MCF 10A (cell line): Measurements from ENCODE around the gene WBP1L. TPM values are rescaled to one million over a fixed set of nuclear protein-coding genes. Genes with fewer than 3 reads are reported as not detected.
"Not testable (repeated sequence)": the region's sequence is repeated elsewhere in the genome, so short reads cannot be mapped to it uniquely, and the experiment has no call there.

ENCODE experiments used
- Bru-seq: library from RNA; stranded (reverse); fragments of 400-500 nt; gene quantifications from one replicate; lab custom pipeline; 2021; lab: Mats Ljungman, UMichigan
- BruChase-seq, 2 experiments: library from RNA; stranded (reverse); fragments of 400-500 nt; gene quantifications; one replicate each; lab custom pipeline; 2021; lab: Mats Ljungman, UMichigan
- BruUV-seq: library from RNA; stranded (reverse); fragments of 400-500 nt; replicated peaks from 2 replicates; lab custom pipeline; 2021; lab: Mats Ljungman, UMichigan
- CTCF ChIA-PET: fragments of 300-600 bp; sonication (Branson Sonifier 250); formaldehyde crosslinking; extraction: SDS; loops from one replicate; lab custom pipeline; 2021; ENCODE audit warnings: antibody characterized with exemption, inconsistent platforms; lab: Yijun Ruan, JAX
- POLR2A ChIA-PET: fragments of 300-600, 350-650 bp; sonication (Branson Sonifier 250); formaldehyde crosslinking; extraction: SDS; loops from one replicate; lab custom pipeline; 2020; ENCODE audit warnings: antibody characterized with exemption, inconsistent platforms; lab: Yijun Ruan, JAX
- DNase-seq: peaks from one replicate; pipeline ENCODE4 v3.0.0-alpha.2; 2018; ENCODE audit not compliant: unreplicated experiment
- H3K27ac Mint-ChIP-seq: one replicate; pipeline ENCODE4 v1.8.0; 2022; ENCODE audit warnings: mild to moderate bottlenecking, low read depth, mixed read lengths; ENCODE audit not compliant: unreplicated experiment
- H3K27me3 Mint-ChIP-seq: one replicate; pipeline ENCODE4 v1.8.0; 2022; ENCODE audit warnings: mixed read lengths; ENCODE audit not compliant: insufficient read depth, unreplicated experiment
- H3K36me3 Mint-ChIP-seq: one replicate; pipeline ENCODE4 v1.8.0; 2022; ENCODE audit warnings: mild to moderate bottlenecking, moderate library complexity, mixed read lengths; ENCODE audit not compliant: insufficient read depth, unreplicated experiment
- H3K4me1 Mint-ChIP-seq: one replicate; pipeline ENCODE4 v1.8.0; 2022; ENCODE audit warnings: mixed read lengths; ENCODE audit not compliant: insufficient read depth, unreplicated experiment
- H3K4me3 Mint-ChIP-seq: one replicate; pipeline ENCODE4 v1.8.0; 2022; ENCODE audit warnings: mild to moderate bottlenecking, moderate library complexity, mixed read lengths; ENCODE audit not compliant: unreplicated experiment
- H3K9me3 Mint-ChIP-seq: one replicate; pipeline ENCODE4 v1.8.0; 2022; ENCODE audit warnings: mixed read lengths; ENCODE audit not compliant: unreplicated experiment
- intact Hi-C: fragments of 100-400 bp; cut with micrococcal nuclease; formaldehyde crosslinking; loops from 2 replicates; pipeline ENCODE4 v1.14.1; 2022
- long read RNA-seq: library from polyadenylated mRNA; stranded (forward); transcript quantifications from one replicate; pipeline ENCODE4 v2.0.0, GENCODE V29; 2022
- total RNA-seq: library from RNA; stranded (reverse); gene quantifications from 2 replicates; pipeline ENCODE4 v1.2.3, GENCODE V29; 2022
- TF ChIP-seq, protein P1 (sequence below): fragments of 200-600 bp; IDR thresholded peaks from one replicate; pipeline ENCODE4 v1.8.0; 2022; ENCODE audit warnings: antibody characterized with exemption, mild to moderate bottlenecking; ENCODE audit not compliant: unreplicated experiment

Gene WBP1L
- 19.8 and 24.8 TPM in 2 replicates for total RNA-seq
- percentile 65 among the genes with signal in this experiment for Bru-seq, nascent RNA
- BruChase-seq, experiment 1, labeled RNA remaining after a 6-hour chase = percentile 75 among the genes with signal in this experiment
- BruChase-seq, experiment 2, labeled RNA remaining after a 2-hour chase = percentile 73 among the genes with signal in this experiment
- long read RNA-seq, transcript WBP1L-203 (4 exons, 1,428 nt) = major isoform, 25 of 37 reads
- long read RNA-seq, partial matches to known transcripts = 10 of 37 reads
- long read RNA-seq, other reads (novel, unspliced or antisense) = 2 of 37 reads

DNA sequence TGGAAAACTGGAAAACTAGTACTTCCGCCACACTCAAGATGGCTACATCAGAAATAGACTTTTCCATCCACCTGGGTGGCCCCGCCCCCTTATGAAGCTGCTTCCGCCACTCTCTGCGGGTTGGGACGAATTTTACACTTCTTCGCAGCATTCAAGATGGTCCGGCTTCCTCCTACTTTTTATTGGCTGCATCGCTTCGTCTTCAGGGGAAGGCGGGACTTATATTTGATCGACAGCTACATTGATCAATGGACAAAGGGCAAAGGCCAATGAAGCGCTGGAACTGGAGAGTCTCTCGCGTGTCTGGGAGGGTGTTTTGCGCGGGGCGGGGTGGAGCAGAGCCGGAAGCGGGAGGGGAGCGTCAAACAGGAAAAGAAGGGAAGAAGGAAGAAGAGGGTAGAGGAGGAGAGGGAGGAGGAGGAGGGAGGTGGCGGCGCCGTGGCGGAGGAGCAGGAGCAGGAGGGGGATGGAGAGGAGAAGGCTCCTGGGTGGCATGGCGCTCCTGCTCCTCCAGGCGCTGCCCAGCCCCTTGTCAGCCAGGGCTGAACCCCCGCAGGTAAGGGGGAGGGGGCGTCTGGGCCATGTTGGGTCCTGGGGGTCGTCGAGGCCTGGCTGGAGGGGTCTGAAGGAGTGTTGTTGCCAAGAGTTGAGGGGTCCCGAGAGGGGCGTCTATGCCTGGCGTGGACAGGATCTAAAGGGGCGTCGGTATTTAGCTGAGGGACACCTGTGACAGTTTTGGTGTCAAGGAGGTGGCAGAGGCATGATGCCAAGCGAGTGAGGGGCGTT lies at the start of gene WBP1L:
WBP1L (plus strand) TSS at position 361 of the 786 bp plus-strand sequence; CDS start at position 467, 106 bp downstream.
- intact Hi-C loops = loop anchor here (1.0 to 5.0 kb wide), 2 partner anchors 29 to 39 kb away; partner anchors contain the start of genes ARL3 and SFXN2
- H3K27me3 Mint-ChIP-seq = no peaks in the 10 kb centered on the region
- H3K27ac Mint-ChIP-seq = peak within 1 kb of the TSS; percentile 97
- peaks cover 24% of the 10 kb centered on the region for H3K4me1 Mint-ChIP-seq
- no TSS peak for BruUV-seq
- peaks cover 28% of the 10 kb centered on the region for H3K36me3 Mint-ChIP-seq
- DNase-seq = peak; percentile 99
- ChIA-PET CTCF (interaction anchor here (0.5 to 2.2 kb wide), 6 partner anchors 10 to 1955 kb away, joined by 3 to 15 read pairs (median 4); no protein-coding TSS in a partner anchor), POLR2A (interaction anchor here (0.6 to 4.4 kb wide), 30 partner anchors 8 to 499 kb away, joined by 3 to 41 read pairs (median 6); partner anchors contain the start of genes ACTR1A, ARL3, CNNM2 and CUEDC2)
- TF ChIP-seq, protein P1, sequence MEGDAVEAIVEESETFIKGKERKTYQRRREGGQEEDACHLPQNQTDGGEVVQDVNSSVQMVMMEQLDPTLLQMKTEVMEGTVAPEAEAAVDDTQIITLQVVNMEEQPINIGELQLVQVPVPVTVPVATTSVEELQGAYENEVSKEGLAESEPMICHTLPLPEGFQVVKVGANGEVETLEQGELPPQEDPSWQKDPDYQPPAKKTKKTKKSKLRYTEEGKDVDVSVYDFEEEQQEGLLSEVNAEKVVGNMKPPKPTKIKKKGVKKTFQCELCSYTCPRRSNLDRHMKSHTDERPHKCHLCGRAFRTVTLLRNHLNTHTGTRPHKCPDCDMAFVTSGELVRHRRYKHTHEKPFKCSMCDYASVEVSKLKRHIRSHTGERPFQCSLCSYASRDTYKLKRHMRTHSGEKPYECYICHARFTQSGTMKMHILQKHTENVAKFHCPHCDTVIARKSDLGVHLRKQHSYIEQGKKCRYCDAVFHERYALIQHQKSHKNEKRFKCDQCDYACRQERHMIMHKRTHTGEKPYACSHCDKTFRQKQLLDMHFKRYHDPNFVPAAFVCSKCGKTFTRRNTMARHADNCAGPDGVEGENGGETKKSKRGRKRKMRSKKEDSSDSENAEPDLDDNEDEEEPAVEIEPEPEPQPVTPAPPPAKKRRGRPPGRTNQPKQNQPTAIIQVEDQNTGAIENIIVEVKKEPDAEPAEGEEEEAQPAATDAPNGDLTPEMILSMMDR = no peak
- H3K9me3 Mint-ChIP-seq = no peaks in the 10 kb centered on the region
- peak within 1 kb of the TSS; percentile 91 for H3K4me3 Mint-ChIP-seq

DNA sequence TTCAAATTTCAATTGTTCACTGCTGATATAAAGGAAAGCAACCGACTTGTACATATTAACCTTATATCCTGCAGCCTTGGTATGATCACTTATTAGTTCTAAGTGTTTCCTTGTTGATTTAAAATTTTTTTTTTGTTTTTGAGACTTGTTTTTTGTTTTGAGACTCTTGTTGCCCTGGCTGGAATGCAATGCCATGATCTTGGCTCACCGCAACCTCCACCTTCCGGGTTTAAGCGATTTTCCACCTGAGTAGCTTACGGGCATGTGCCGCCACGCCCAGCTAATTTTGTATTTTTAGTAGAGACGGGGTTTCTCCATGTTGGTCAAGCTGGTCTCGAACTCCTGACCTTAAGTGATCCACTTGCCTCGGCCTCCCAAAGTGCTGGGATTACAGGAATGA lies 48.3 kb upstream of the WBP1L start:
- BruUV-seq, H3K4me3 Mint-ChIP-seq, H3K27me3 Mint-ChIP-seq, H3K4me1 Mint-ChIP-seq, H3K27ac Mint-ChIP-seq, H3K9me3 Mint-ChIP-seq, DNase-seq, intact Hi-C loops: not testable (repeated sequence)
- POLR2A ChIA-PET = interaction anchor here (2.6 kb wide), 1 partner anchor 18 kb away, joined by 14 read pairs; the partner anchor contains the start of genes ARL3 and SFXN2
- peaks cover 26% of the 10 kb centered on the region for H3K36me3 Mint-ChIP-seq
- CTCF ChIA-PET = interaction anchor here (0.6 kb wide), 1 partner anchor 9 kb away, joined by 3 read pairs; no protein-coding TSS in a partner anchor

DNA sequence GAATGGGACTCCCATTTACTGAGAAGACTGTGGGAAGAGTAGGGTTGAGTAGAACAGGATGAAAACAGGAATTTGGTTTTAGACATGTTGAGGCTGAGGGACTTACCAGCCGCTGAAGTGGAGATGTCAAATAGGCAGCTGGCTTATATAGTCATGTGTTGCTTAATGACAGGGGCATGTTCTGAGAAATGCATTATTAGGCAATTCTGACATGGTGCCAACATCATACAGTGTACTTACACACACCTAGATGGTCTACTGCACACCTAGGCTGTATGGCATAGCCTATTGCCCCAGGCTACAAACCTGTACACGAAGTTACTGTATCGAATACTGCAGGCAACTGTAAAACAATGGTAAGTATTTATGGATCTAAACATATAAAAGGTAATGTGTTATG lies 47.0 kb upstream of the WBP1L start:
- ChIA-PET POLR2A (interaction anchor here (1.0 to 2.6 kb wide), 3 partner anchors 17 to 52 kb away, joined by 3 to 14 read pairs (median 8); partner anchors contain the start of genes ARL3 and SFXN2), CTCF (interaction anchor here (1.0 kb wide), 1 partner anchor 18 kb away, joined by 3 read pairs; no protein-coding TSS in a partner anchor)
- Mint-ChIP-seq H3K4me3 (no peak overlapping the region), H3K27me3 (no peaks in the 10 kb centered on the region), H3K4me1 (peaks cover 6% of the 10 kb centered on the region), H3K27ac (peak overlapping the region; percentile 82), H3K9me3 (no peaks in the 10 kb centered on the region), H3K36me3 (peaks cover 26% of the 10 kb centered on the region)
- TF ChIP-seq, protein P1 = no peak
- peak; percentile 86 for DNase-seq
- intact Hi-C loops = no loop called here
- BruUV-seq = no TSS peak

DNA sequence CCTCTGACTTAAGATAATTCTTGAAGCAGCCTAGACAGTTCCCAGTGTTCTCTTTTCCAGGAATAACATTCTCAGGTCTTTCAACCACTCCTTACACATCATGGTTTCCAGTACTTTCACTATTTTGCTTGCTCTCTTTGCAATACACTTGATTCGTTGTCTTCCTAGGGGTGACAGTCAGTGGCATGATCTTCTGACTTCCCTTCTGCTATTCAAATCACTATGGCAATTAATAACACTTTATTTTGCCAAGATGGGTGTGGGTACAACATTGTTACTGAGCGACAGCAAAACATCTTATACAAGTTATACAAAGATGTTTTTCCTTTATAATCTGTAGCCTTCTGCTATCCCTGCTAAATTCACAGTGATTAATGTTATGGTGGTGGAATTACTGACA lies 44.9 kb upstream of the WBP1L start:
- DNase-seq = no peak
- H3K9me3 Mint-ChIP-seq = no peaks in the 10 kb centered on the region
- TF ChIP-seq, protein P1 = no peak
- ChIA-PET CTCF (interaction anchor here (0.7 to 2.0 kb wide), 2 partner anchors 14 to 52 kb away, joined by 3 to 11 read pairs; no protein-coding TSS in a partner anchor), POLR2A (interaction anchor here (1.4 kb wide), 1 partner anchor 16 kb away, joined by 3 read pairs; no protein-coding TSS in a partner anchor)
- intact Hi-C loops = no loop called here
- no TSS peak for BruUV-seq
- peaks cover 26% of the 10 kb centered on the region for H3K36me3 Mint-ChIP-seq
- H3K4me1 Mint-ChIP-seq = peaks cover 6% of the 10 kb centered on the region
- no peak overlapping the region for H3K27ac Mint-ChIP-seq
- H3K4me3 Mint-ChIP-seq = no peak overlapping the region
- H3K27me3 Mint-ChIP-seq = no peaks in the 10 kb centered on the region
